Astrocyte (in vitro differentiated cells and primary cell): Measurements from ENCODE around the gene PCDHB2.

Experiments used
- EZH2 ChIP-seq: IDR thresholded peaks from 2 replicates; pipeline ENCODE4 v1.6.1; 2012; ENCODE audit warnings: mild to moderate bottlenecking, low read length, inconsistent platforms; ENCODE audit not compliant: insufficient read depth
- TF ChIP-seq, protein P1 (sequence below): IDR thresholded peaks from 2 replicates; pipeline ENCODE4 v1.5.1; 2011; ENCODE audit warnings: low read depth, mild to moderate bottlenecking, inconsistent platforms, low read length, moderate library complexity; ENCODE audit not compliant: insufficient read depth

DNA sequence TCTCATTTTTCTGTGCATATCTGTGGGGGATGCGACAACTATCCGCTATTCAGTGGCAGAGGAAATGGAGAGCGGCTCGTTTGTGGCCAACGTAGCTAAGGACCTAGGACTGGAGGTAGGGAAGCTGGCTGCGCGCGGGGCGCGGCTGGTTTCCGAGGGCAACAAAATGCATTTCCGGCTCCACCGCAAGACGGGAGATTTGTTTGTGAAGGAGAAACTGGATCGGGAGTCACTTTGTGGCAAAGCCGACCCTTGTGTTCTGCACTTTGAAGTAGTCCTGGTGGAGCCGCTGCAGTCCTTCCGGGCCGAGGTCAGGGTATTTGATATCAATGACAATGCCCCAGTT is 42.9 kb upstream of the PCDHB2 start:
- TF ChIP-seq, protein P1, sequence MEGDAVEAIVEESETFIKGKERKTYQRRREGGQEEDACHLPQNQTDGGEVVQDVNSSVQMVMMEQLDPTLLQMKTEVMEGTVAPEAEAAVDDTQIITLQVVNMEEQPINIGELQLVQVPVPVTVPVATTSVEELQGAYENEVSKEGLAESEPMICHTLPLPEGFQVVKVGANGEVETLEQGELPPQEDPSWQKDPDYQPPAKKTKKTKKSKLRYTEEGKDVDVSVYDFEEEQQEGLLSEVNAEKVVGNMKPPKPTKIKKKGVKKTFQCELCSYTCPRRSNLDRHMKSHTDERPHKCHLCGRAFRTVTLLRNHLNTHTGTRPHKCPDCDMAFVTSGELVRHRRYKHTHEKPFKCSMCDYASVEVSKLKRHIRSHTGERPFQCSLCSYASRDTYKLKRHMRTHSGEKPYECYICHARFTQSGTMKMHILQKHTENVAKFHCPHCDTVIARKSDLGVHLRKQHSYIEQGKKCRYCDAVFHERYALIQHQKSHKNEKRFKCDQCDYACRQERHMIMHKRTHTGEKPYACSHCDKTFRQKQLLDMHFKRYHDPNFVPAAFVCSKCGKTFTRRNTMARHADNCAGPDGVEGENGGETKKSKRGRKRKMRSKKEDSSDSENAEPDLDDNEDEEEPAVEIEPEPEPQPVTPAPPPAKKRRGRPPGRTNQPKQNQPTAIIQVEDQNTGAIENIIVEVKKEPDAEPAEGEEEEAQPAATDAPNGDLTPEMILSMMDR, result no peak
- TF ChIP-seq EZH2, result no peak
